Stimulated activated naive CD4-positive, alpha-beta T cell treated with Interleukin-2 at 50 U/mL for 16 hours (primary cell): ENCODE data around the gene PBX4.
"Not testable (repeated sequence)": the region's sequence is repeated elsewhere in the genome, so short reads cannot be mapped to it uniquely, and the experiment has no call there.

ENCODE experiments used
- DNase-seq: peaks from one replicate; lab custom pipeline; 2025; lab: John Stamatoyannopoulos, UW

The PBX4 gene

DNA sequence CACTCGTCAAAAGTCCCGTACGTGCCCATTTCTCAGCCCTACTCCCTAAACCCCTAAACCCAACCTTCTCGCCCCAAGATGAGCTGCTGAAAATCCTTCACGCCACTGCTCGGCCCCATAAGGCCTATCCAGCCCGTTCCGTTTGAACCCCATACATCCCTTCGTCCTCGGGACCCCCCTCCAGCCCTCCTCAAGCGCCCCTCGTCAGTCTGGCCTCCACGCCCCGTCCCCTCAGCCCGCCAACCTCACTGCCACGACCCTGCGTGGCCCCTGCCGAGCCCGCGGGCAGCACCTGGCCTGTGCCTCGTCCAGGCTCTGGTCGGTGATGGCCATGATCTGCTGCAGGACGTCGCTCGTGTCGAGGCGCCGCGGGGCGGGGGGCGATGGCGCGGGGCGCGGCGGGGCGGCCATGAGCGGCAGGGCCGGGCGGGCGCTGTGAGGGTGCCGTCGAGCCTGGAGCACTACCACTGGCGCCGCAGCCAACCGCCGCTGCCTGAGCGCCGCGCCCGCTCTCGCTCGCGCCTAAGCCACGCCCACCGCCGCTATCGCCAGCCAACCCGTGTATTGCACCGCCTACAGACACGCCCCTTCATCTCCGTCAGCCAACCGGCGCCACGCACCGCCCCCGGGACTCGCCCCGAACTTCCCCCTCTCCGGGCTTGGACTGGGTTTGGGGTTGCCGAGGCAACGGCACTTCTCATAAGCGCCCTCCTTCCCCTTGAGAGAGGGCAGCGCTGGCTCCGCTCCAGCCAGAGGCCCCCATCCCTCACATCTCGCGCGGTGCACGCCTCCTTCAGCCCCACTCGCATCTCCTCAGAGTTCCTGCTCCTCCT lies at the start of gene PBX4:
Gene PBX4 (minus strand): TSS at position 469 of the 833 bp plus-strand sequence. CDS start 58 bp downstream, at position 411.
- peak; percentile 98 for DNase-seq

GRCh38 chr19:19665420-19665948 lies 47.0 kb upstream of the PBX4 start:
- not testable (repeated sequence) for DNase-seq

- DNase-seq, result peak; percentile 96
These were observed 45.0 kb upstream of the PBX4 start, which contains the start of gene ATP13A1 for GRCh38 chr19:19663256-19664120. Gene ATP13A1 (minus strand): TSS chr19:19663676. CDS start chr19:19663666, 10 bp downstream.

GRCh38 chr19:19662871-19663255 lies 44.4 kb upstream of the PBX4 start:
- no peak for DNase-seq

DNA sequence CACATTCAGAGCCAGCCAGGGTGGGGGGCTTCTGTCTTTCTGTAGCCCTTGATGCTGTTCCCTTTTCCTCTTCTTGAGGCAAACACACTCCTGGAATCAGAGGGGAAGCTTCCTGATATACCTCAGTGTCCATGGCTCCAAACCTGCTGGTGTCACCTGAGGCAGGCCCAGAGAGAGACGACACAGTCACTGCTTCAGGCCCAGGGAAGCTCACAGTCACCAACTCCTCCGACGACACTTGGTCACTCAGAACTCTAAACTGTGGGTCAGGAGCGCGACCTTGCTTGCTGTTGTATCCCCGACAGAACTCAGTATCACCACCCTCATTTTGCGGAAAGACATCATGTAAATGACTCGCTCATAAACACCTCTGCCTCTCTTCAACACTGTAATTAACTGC lies 43.9 kb upstream of the PBX4 start:
- no peak for DNase-seq

GRCh38 chr19:19661675-19662251 lies 43.3 kb upstream of the PBX4 start:
- peak; percentile 33 for DNase-seq

GRCh38 chr19:19661141-19661674 lies 42.7 kb upstream of the PBX4 start:
- DNase-seq, result no peak

- no peak for DNase-seq
These were observed 41.3 kb upstream of the PBX4 start for GRCh38 chr19:19659646-19660245.

DNA sequence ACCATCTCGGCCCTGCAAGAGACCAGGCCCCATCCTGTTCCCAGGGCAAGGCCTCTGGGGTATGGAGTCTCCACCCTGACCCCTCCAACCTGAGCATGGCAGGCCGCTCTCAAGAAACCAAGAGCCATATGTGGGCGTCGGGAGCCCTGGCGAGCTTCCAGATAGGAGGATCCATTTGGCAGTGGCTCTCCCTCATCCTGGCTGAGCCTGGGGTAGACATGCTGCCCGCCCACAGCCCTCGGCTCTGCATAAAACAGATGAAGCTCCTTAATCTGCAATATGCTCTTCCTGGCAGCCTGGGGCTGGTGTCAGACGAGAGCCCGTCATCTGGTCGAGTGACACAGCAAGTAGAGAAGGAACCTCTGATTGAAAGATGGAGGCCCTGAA lies 38.9 kb upstream of the PBX4 start:
- DNase-seq, result no peak

DNA sequence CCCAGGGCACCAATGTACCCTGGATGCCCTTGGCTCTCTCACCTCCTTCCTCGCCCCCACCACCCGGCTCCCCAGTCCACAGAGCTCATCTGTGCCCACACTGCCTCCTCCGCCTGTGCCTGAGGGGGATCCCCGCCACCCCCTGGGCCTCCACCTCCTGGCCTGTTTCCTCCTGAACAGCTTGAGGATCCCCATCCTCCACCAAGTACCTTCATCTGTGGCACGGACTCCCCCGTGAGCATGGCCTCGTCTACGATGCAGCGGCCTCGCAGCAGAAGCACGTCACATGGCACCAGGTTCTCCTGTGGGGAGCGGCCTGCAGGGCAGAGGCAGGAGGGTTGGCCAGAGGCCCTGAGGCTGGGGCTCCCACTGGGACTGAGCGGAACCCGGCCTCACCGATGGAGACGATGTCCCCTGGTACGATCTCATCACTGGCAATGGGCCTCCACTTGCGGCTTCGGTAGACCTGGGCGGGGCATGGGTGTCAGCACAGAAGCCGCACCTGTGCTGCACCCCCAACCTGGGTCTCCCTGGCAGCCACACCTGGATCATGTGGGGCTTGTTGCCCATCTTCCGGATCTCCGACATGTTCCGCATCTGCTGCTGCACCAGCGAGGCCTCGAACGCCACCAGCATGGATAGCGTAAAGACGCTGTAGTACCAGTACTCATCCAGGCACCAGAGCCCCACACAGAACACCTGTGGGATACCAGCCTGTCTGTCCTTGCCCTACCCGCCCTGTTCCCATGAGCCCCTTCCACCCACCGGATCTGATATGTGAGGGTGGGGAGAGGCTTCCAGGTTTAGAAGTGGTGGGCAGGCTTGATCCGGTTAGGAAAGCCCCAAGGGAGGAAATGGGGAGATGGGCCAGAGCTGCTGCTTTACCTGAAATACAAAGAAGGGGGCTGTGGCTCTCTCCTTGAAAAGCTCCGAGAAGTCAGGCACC lies 38.2 kb upstream of the PBX4 start:
- DNase-seq, result no peak

GRCh38 chr19:19655641-19656343 lies 37.3 kb upstream of the PBX4 start:
- DNase-seq, result no peak

DNA sequence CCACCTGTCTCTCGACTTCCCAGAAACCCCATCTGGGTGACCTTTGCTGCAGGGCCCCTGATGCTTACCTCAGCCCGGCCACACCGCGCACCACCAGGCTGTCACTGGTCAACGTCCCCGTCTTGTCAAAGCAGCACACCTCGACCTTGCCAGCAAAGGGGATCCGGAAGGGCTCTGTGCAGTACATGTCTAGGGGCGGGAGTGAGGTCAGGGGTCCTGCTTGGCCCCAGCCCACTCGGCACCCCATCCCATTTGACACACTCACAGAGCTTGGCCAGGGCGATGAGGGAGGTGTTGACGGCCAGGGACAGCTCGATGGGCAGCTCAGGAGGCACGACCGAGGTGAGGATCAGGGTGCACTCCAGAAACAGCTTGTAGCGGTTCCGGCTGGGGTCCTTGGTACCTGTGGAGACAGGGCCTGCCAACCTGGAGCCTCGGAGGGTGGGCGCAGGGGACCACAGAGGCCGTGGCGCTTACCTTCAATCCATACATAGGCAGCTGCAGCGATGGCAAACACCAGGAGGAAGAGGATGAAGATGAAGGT lies 36.6 kb upstream of the PBX4 start:
- no peak for DNase-seq

DNA sequence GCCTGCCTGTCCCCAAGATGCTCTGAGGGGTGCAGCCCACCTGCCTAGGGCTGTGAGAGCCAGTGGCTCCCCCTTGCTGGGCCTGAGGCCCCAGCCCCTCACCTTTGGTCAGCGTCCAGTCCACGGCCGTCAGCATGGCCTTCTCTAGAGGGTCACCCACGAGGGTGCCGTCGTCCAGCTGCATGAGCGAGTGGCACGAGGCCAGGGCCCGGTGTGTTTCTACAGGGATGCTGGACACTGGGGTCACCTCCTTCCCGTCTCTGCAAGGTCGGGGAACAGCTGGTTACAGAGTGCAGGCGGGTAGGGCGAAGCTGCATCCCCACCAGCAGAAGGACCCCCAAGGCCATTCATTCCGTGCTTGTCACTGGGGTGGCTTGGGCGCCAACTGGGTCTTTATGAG lies 36.0 kb upstream of the PBX4 start:
- DNase-seq, result no peak

- no peak for DNase-seq
These were observed 35.2 kb upstream of the PBX4 start for GRCh38 chr19:19653597-19654147.

GRCh38 chr19:19652482-19653295 lies 34.2 kb upstream of the PBX4 start:
- no peak for DNase-seq

- DNase-seq, result no peak
These were observed 32.6 kb upstream of the PBX4 start for GRCh38 chr19:19651076-19651475.

DNA sequence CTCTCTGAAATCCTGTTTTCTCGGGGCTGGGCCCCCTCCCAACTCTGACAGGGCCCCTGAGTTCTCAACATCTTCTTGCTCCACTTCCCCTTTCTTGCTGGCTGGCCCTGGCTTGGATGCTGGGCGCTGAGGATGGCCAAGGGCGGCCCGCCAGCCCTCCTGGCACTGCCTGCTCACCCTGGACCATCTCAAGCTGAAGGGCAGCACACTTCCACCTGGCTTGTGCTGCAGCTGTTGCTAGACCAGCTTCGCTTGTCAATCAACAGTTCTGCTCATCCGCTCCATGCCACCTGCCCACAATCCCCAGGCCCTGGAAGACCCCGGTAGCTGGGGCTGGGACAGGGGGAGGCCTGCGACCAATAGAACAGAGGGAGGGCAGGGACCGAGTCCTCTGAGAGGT lies 31.8 kb upstream of the PBX4 start:
- DNase-seq, result no peak

DNA sequence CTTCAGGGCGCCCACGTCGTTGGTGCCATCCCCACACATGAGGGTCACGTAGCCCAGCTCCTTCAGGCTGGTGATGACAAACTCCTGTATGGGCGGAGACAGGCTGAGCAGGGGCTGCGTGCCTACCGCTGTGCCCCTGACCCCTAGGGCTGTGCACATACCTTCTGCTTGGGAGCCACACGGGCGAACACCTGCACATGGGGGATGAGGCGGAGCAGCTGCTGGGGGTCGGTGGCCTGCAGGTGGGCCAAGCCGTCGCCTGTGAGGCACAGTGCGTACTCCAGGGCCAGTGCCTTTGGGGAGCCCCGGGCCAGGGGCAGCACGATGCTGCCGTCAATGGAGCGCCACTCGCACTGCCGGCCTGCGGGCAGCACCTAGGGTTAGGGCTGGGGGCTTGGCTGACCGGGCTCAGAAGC lies 31.1 kb upstream of the PBX4 start:
- DNase-seq, result no peak
